CD4-positive, alpha-beta T cell treated with Interleukin-2 at 100 ng/mL for 4 hours (primary cell): Measurements from ENCODE around the gene DENND2A.
"Not testable (repeated sequence)": the region's sequence is repeated elsewhere in the genome, so short reads cannot be mapped to it uniquely, and the experiment has no call there.

Experiments used
- DNase-seq: peaks from one replicate; pipeline ENCODE4 v3.0.0-alpha.2; 2020; ENCODE audit warnings: low spot score

Gene DENND2A

DNA sequence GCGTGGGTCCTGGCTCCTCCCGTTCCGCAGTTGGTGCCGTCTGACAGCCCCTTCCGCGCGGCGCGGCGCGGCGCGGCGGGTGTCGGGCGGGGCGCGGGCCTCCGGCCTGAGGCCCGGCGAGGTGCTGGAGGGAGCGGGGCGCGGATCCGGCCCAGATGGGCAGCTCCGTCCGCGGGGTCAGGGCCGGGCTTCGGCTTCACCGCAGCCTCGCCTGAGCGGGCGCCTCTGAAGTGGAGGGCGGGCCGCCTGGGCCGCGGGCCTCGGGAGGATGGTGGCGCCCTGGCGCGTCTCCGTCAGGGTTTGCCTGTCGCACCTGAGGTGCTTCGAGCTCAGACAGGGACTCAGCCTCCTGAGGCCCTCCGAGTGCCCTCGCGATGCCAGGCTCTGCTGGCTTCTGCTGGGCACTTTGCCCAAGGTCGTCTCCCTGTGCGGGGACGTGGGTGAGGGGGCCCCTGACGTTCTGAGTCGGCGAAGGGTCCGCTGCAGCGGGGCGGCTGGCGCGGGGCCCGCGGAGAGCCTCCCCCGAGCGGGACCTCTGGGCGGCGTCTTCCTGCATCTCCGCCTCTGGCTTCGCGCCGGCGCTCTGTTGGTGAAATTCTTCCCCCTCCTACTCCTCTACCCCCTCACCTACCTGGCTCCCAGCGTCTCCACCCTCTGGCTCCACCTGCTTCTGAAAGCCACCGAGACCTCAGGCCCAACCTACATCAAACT, 32.6 kb upstream of the DENND2A start:
- peak; percentile 52 for DNase-seq

DNA sequence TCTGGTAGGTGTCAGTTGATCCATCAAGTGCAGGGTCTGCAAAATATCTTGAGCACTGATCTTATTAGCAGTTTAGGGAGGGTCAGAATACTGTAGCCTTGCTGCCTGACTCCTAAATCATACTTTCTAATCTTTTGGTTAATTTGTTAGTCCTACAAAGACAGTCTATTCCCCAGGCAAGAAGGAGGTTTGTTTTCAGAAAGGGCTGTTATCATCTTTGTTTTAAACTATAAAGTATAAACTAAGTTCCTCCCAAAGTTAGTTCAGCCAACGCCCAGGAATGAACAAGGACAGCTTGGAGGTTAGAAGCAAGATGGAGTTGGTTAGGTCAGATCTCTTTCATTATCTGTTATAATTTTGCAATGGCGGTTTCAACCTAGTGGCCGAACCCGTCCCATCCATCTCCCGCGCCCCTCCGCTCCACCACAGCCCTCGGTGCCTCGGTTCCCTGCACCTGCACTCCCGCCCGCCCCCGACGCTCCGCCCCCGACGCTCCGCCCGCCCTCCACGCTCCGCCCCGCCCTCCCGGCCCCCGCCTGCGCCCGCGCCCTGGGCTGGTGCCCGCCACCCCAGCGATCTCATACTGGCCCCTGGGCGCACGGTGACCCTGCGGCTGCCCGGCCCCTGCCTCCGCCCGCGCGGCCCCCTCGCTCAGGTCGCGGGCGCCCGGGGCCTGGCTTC, 31.9 kb upstream of the DENND2A start, which contains the start of gene ADCK2:
Gene ADCK2 (plus strand): TSS at position 564 of the 681 bp plus-strand sequence. CDS start 386 bp downstream, outside the sequence.
- DNase-seq, result peak; percentile 52

DNA sequence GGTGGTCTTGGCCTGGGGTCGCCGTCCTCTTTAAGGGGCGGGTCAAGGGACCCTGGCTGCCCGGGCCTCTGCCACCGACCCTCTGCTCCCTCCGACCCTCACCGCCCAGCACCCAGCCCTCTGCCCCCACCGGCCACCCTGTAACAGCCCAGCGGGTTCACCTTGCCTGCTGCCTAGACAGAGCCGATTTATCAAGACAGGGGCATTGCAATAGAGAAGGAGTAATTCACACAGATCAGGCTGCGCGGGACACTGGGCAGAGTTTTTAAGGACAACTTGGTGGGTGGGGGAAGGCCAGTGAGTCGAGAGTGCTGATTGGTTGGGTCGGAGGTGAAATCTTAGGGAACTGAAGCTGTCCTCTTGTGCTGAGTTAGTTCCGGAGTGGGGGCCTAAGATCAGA, 31.4 kb upstream of the DENND2A start:
- DNase-seq, result no peak

GRCh38 chr7:140670343-140670935, 29.8 kb upstream of the DENND2A start:
- no peak for DNase-seq

DNA sequence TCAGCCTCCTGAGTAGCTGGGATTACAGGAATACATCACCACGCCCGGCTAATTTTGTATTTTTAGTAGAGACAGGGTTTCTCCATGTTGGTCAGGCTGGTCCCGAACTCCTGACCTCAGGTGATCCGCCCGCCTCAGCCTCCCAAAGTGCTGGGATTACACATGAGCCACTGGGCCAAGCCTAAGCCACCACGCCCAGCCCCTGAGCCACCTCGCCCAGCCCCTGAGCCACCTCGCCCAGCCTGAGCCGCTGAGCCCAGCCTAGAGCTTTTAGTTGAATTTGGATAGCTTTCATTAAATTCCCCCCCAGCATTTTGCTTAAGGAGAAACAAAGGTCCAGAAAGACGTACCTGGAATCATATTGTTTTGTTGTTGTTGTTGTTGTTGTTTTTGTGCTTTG, 29.2 kb upstream of the DENND2A start:
- not testable (repeated sequence) for DNase-seq

DNA sequence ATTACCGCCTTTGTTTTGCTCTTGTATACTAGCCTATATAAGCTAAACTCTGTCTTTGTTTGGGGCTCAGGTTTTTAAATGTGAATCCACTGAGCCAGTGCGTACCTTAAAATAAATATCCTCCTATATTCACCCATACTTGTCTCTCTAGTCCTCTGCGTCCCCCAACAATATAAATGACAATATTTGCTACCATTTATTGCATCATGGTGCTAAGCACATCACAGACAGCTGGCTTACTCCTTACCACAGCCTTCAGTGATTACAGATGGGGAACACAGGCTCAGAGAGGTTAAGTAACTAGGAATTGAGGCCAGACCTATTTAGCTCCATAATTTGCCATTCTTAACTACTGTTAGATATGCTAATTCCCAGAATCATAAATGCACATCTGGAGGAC, 28.7 kb upstream of the DENND2A start:
- DNase-seq, result no peak

- no peak for DNase-seq
Observed at GRCh38 chr7:140668641-140669040, 28.0 kb upstream of the DENND2A start.

DNA sequence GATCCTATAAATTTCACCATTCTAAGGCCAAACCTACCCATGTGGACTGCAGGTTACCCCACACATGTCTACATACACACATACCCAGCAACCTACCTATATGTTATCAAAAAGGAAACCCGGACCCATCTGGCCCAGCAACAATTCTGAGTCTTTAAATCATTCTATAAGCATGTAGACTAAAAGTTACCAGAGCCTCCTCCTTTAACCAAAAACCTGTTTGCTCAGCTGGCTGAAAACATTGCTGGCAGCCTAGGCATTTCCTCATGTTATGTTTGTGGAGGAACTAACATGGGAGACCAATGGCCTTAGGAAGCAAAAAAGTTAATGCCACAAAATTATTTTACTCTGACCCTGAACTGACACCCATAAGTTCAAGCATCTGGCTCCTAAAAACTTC, 26.9 kb upstream of the DENND2A start:
- no peak for DNase-seq

DNA sequence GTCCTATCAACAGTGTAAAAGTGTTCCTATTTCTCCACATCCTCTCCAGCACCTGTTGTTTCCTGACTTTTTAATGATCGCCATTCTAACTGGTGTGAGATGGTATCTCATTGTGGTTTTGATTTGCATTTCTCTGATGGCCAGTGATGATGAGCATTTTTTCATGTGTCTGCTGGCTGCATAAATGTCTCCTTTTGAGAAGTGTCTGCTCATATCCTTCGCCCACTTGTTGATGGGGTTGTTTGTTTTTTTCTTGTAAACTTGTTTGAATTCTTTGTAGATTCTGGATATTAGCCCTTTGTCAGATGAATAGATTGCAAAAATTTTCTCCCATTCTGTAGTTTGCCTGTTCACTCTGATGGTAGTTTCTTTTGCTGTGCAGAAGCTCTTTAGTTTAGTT, 22.3 kb upstream of the DENND2A start:
- DNase-seq, result not testable (repeated sequence)

- no peak for DNase-seq
Observed at GRCh38 chr7:140661124-140661523, 20.5 kb upstream of the DENND2A start.

DNA sequence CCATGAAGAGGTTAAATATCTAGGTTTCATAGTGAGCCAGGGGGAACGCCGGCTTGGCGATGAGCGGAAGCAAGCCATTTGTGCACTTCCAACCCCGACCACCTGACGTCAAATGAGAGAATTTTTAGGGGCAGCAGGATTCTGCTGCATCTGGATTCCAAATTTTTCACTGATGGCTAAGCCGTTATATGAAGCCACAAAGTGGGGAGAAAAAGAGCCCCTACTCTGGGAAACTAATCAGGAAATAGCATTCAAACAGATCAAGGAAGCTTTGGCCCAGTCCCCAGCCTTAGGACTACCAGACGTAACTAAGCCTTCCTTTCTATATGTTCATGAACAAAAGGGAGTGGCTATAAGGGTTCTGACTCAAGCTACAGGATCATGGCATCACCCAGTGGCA, 19.2 kb upstream of the DENND2A start:
- DNase-seq, result no peak

- DNase-seq, result no peak
Observed at GRCh38 chr7:140657891-140658290, 17.3 kb upstream of the DENND2A start.

GRCh38 chr7:140656548-140657515, 16.2 kb upstream of the DENND2A start:
- DNase-seq, result peak; percentile 19

DNA sequence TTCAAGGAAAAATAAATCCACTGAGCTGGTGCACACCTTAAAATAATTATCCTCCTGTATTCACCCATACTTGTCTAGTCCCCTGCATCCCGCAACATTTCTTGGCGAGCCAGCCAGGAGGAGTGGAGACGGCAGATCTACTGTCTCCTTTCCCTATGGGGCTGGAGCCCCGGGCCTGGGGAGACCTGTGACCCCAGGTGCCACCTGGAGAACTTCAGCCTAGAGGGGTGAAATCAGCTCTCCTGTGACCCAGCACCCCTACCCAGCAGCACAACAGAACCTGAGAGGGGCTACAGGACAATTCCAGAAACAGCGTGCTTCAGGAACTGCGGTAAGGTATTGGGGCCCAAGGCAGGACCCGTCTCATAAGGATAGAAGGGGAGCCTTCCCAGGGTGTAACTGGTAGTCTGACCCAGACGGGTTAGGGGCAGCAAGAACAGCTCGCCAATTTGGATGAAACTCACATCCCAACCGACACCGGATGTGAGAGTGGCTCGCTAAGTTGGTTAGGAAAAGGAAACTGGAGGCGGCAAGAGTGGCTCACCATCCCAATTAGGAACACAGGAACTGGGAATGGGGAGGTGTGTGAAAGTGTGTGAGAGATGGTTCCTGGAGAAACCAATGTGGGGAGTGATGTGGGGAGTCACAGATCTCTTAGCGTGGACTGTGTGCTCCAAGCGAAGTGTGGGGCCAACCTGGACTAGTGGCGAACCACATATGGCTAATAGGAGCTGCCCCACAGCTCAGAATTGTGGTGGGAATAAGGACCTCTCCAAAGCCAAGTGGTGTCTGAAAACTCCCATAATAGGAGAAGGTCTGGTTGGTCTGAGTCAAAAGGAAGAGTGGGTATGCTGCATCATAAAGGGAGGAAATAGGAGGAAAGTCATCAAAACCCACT, 15.1 kb upstream of the DENND2A start:
- DNase-seq, result no peak

- DNase-seq, result no peak
Observed at GRCh38 chr7:140654661-140655060, 14.0 kb upstream of the DENND2A start.

- DNase-seq, result no peak
Observed at GRCh38 chr7:140654109-140654387, 13.4 kb upstream of the DENND2A start.

DNA sequence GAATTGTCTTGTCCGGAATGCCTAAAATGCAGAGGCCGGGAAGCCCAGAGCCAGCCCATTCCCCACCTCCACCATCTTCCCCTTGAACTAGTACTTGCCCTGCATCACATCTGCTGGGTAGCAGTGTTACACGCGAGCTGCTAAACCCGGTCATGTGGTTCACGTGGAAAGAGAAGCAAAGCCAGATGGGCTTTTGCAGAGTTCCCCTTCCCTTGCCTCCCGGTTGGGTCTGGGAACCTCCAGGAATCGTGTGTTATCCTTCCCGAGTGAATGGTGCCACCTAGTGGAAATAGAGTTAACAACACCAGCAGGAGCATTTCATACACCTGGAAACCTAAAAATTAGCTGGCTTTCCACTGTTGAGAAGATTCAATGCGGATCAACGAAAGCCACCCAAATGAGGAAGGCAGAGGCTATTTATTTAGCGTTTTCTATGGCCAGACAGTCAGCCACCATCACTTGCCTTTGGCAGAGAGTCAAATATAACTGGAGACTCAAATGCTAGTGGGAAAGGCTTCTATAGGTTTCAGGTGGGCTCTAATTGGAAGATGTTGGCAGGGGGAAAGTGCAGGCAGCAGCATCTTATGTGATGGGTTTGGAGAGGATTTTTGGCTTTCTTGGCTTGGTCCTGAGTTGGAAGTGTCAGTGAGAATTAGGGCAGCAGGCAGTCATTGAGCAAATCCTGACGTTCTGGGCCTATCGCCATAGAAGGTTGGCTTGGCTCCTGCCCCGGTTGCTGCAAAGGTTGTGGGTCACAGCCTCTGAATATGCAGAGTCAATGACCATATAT, 12.9 kb upstream of the DENND2A start:
- DNase-seq, result peak; percentile 64

DNA sequence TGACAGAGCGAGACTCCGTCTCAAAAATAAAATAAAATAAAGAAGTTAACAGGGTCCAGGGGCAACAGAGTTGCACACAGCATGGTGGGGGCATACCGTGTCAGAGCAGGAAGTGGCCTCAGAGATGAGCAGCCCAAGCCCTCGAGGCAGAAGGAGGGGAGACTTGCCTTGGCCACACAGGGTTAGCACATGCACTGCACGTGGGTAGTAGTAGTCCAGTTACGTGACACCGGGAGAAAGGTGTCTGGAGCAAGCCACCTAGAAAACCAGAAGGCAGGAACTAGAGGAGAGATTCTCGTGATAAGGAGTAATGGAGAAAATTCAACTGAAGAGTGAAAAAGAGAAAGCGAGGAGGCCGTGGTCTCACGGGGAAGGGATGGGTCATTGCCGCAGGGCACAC, 9.8 kb upstream of the DENND2A start:
- no peak for DNase-seq

DNA sequence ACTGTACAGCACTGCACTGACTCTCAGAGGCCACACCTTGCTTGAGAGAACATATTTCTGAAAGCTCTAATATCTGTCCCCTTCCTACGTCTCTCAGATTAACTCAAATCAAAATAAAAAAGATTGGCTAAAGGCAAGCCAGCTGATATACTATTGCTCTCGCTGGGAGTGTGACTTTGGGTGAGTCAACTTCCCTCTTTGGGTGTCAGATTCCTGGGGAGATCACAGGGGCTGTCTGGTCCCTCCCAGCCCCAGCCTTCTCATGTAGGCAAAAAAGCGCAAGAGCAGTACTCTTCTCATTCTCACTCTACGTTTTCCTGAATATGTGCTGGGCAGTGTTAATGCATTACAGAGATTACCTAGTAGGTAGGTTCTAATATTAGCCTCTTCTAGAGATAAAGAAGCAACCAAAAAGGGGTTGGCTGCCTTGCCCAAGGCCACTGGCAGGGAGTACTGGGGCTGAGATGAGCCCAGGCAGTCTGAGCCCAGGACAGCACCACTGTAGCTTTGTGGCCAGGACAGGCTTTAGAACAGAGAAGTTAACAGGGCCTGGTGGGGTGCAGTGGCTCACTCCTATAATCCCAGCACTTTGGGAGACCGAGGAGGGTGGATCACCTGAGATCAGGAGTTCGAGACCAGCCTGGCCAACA, 9.1 kb upstream of the DENND2A start:
- DNase-seq, result no peak
